HEK293 (cell line): ENCODE results near the gene TRUB2.

ENCODE experiments used
- CTCF ChIA-PET: fragments of 350-600 bp; formaldehyde crosslinking; extraction: SDS; loops from one replicate; lab custom pipeline; 2021; ENCODE audit warnings: antibody characterized with exemption; lab: Yijun Ruan, JAX
- POLR2A ChIA-PET: fragments of 300-600 bp; formaldehyde crosslinking; extraction: SDS; loops from one replicate; lab custom pipeline; 2020; ENCODE audit warnings: antibody characterized with exemption, inconsistent platforms; lab: Yijun Ruan, JAX
- H3K27ac ChIP-seq: fragments of 200-500 bp; sonication (Bioruptor generic); 2 replicates; pipeline ENCODE4 v1.5.1; 2014; ENCODE audit warnings: low read depth, low read length, control low read depth, inconsistent platforms; ENCODE audit errors: extremely low read depth
- H3K36me3 ChIP-seq, 2 experiments: fragments of 200-500 bp in 1 of 2; sonication (Bioruptor generic) in 1 of 2; 1 replicate in 1 of 2; 2 replicates in 1 of 2; pipeline ENCODE4 v1.5.1; 2014 to 2017; ENCODE audit warnings: inconsistent platforms in 2 of 2, low read length in 2 of 2; ENCODE audit not compliant: control insufficient read depth in 2 of 2, insufficient read depth in 1 of 2
- H3K4me1 ChIP-seq: fragments of 200-500 bp; sonication (Bioruptor generic); 2 replicates; pipeline ENCODE4 v1.5.1; 2014; ENCODE audit warnings: mild to moderate bottlenecking, low read length, inconsistent platforms; ENCODE audit not compliant: control insufficient read depth, insufficient read depth
- H3K4me3 ChIP-seq: 2 replicates; pipeline ENCODE4 v1.5.1; 2011; ENCODE audit warnings: low read depth, mild to moderate bottlenecking, control low read depth, low read length, moderate library complexity
- H3K9me3 ChIP-seq: fragments of 200-500 bp; sonication (Bioruptor generic); 2 replicates; pipeline ENCODE4 v1.5.1; 2014; ENCODE audit warnings: low read depth, low read length, inconsistent platforms; ENCODE audit not compliant: control insufficient read depth, insufficient read depth
- ATF2 ChIP-seq: fragments of 450-650 bp; formaldehyde crosslinking; IDR thresholded peaks from 2 replicates; pipeline ENCODE4 v1.5.1; 2016; ENCODE audit warnings: missing biosample characterization, missing genetic modification characterization, low read depth
- ELK4 ChIP-seq: IDR thresholded peaks from 2 replicates; pipeline ENCODE4 v1.6.1; 2011; ENCODE audit warnings: mild to moderate bottlenecking, low read depth, low read length, borderline replicate concordance
- GLI2 ChIP-seq: fragments of 450-650 bp; formaldehyde crosslinking; IDR thresholded peaks from 2 replicates; pipeline ENCODE4; 2017; ENCODE audit warnings: missing biosample characterization, missing genetic modification characterization, low read depth, borderline replicate concordance
- KLF1 ChIP-seq: fragments of 450-650 bp; formaldehyde crosslinking; IDR thresholded peaks from 2 replicates; pipeline ENCODE4 v1.5.1; 2016; ENCODE audit warnings: missing biosample characterization, missing genetic modification characterization
- KLF17 ChIP-seq: fragments of 450-650 bp; formaldehyde crosslinking; IDR thresholded peaks from 2 replicates; pipeline ENCODE4 v1.5.1; 2016; ENCODE audit warnings: missing biosample characterization, missing genetic modification characterization
- OSR2 ChIP-seq: fragments of 450-650 bp; formaldehyde crosslinking; IDR thresholded peaks from 2 replicates; pipeline ENCODE4 v1.5.1; 2016; ENCODE audit warnings: missing biosample characterization, missing genetic modification characterization
- YY1 ChIP-seq: fragments of 450-650 bp; formaldehyde crosslinking; IDR thresholded peaks from 2 replicates; pipeline ENCODE4 v1.5.1; 2018; ENCODE audit warnings: missing biosample characterization, missing genetic modification characterization
- ZFP41 ChIP-seq: fragments of 450-650 bp; formaldehyde crosslinking; IDR thresholded peaks from 2 replicates; pipeline ENCODE4 v1.5.1; 2016; ENCODE audit warnings: missing biosample characterization, missing genetic modification characterization, borderline replicate concordance
- ZNF174 ChIP-seq: fragments of 450-650 bp; formaldehyde crosslinking; IDR thresholded peaks from 2 replicates; pipeline ENCODE4 v1.5.0; 2017; ENCODE audit warnings: missing biosample characterization, mild to moderate bottlenecking, missing genetic modification characterization
- ZNF211 ChIP-seq: fragments of 450-650 bp; formaldehyde crosslinking; IDR thresholded peaks from 2 replicates; pipeline ENCODE4 v1.5.1; 2016; ENCODE audit warnings: low read depth, missing biosample characterization, missing genetic modification characterization
- ZNF26 ChIP-seq: fragments of 450-650 bp; formaldehyde crosslinking; IDR thresholded peaks from 2 replicates; pipeline ENCODE4 v1.5.1; 2016; ENCODE audit warnings: missing biosample characterization, missing genetic modification characterization
- ZNF266 ChIP-seq: fragments of 450-650 bp; formaldehyde crosslinking; IDR thresholded peaks from 2 replicates; pipeline ENCODE4 v1.5.1; 2016; ENCODE audit warnings: missing biosample characterization, missing genetic modification characterization, low read depth
- ZNF48 ChIP-seq: fragments of 450-650 bp; formaldehyde crosslinking; IDR thresholded peaks from 2 replicates; pipeline ENCODE4 v1.5.1; 2016; ENCODE audit warnings: missing biosample characterization, missing genetic modification characterization
- ZNF513 ChIP-seq: fragments of 450-650 bp; IDR thresholded peaks from 2 replicates; pipeline ENCODE4 v1.5.1; 2018; ENCODE audit warnings: missing biosample characterization, missing genetic modification characterization
- ZNF518A ChIP-seq: fragments of 450-650 bp; formaldehyde crosslinking; conservative IDR thresholded peaks from 2 replicates; pipeline ENCODE4 v1.5.1; 2016; ENCODE audit warnings: low read depth, missing biosample characterization, missing genetic modification characterization
- ZNF530 ChIP-seq: fragments of 450-650 bp; formaldehyde crosslinking; IDR thresholded peaks from 2 replicates; pipeline ENCODE4 v1.5.1; 2016; ENCODE audit warnings: low read depth, missing biosample characterization, missing genetic modification characterization
- ZNF621 ChIP-seq: fragments of 450-650 bp; formaldehyde crosslinking; IDR thresholded peaks from 2 replicates; pipeline ENCODE4 v1.5.1; 2017; ENCODE audit warnings: missing biosample characterization, missing genetic modification characterization
- ZNF626 ChIP-seq: fragments of 450-650 bp; sonication (Bioruptor Pico); formaldehyde crosslinking; IDR thresholded peaks from 2 replicates; pipeline ENCODE4 v1.5.1; 2018; ENCODE audit warnings: missing biosample characterization, missing genetic modification characterization, inconsistent platforms
- ZNF747 ChIP-seq: fragments of 450-650 bp; formaldehyde crosslinking; IDR thresholded peaks from 2 replicates; pipeline ENCODE4 v1.5.1; 2016; ENCODE audit warnings: missing biosample characterization, missing genetic modification characterization
- ZNF76 ChIP-seq: fragments of 450-650 bp; formaldehyde crosslinking; IDR thresholded peaks from 2 replicates; pipeline ENCODE4; 2016; ENCODE audit warnings: low read depth, missing biosample characterization, missing genetic modification characterization, borderline replicate concordance
- ZNF768 ChIP-seq: fragments of 450-650 bp; formaldehyde crosslinking; IDR thresholded peaks from 2 replicates; pipeline ENCODE4 v1.5.1; 2018; ENCODE audit warnings: missing biosample characterization, mild to moderate bottlenecking, missing genetic modification characterization
- ZSCAN4 ChIP-seq: fragments of 450-650 bp; formaldehyde crosslinking; IDR thresholded peaks from 2 replicates; pipeline ENCODE4 v1.5.1; 2017; ENCODE audit warnings: missing biosample characterization, missing genetic modification characterization

TRUB2 gene

GRCh38 chr9:128297221-128297773 is 24.9 kb downstream of the TRUB2 start (continued):
- TF ChIP-seq ZNF518A (tag by site-specific recombination) (no peak), ATF2 (tag by site-specific recombination) (no peak), ZNF530 (tag by site-specific recombination) (no peak), ZNF626 (tag by site-specific recombination) (no peak), ZNF76 (no peak), YY1 (no peak), ZNF513 (tag by site-specific recombination) (no peak), ZFP41 (tag by site-specific recombination) (no peak), ZNF266 (tag by site-specific recombination) (no peak), KLF1 (tag by site-specific recombination) (no peak), ZNF768 (no peak), ZNF48 (tag by site-specific recombination) (no peak), ZSCAN4 (tag by site-specific recombination) (no peak)

GRCh38 chr9:128296340-128297220 is 25.7 kb downstream of the TRUB2 start:
- H3K4me1 ChIP-seq, result no peaks in the 10 kb centered on the region
- ChIA-PET CTCF (interaction anchor here (0.7 to 4.4 kb wide), 11 partner anchors 9 to 782 kb away, joined by 3 to 26 read pairs (median 5); no protein-coding TSS in a partner anchor), POLR2A (interaction anchor here (0.6 to 1.4 kb wide), 2 partner anchors 21 to 34 kb away, joined by 6 to 8 read pairs; partner anchors contain the start of genes GOLGA2 and SWI5)
- no peak overlapping the region for H3K4me3 ChIP-seq
- H3K36me3 ChIP-seq, result no peaks in the 10 kb centered on the region
- H3K9me3 ChIP-seq, result no peaks in the 10 kb centered on the region
- H3K27ac ChIP-seq, result no peak overlapping the region
- TF ChIP-seq ELK4, result no peak
- TF ChIP-seq ZNF621 (tag by site-specific recombination), result no peak
- no peak for TF ChIP-seq GLI2
- no peak for TF ChIP-seq ZNF26
- no peak for TF ChIP-seq KLF17 (tag by site-specific recombination)
- no peak for TF ChIP-seq OSR2 (tag by site-specific recombination)
- TF ChIP-seq ZNF211 (tag by site-specific recombination), result no peak
- TF ChIP-seq ZNF174 (tag by site-specific recombination), result no peak
- no peak for TF ChIP-seq ZNF747 (tag by site-specific recombination)
